ENCODE data around the gene OR6A2. TPM values are rescaled to one million over a fixed set of nuclear protein-coding genes. Genes with fewer than 3 reads are reported as not detected.

The OR6A2 gene
- total RNA-seq, result under 1 TPM in 1 of 4 donors, not detected in 3; 0.60 TPM

DNA sequence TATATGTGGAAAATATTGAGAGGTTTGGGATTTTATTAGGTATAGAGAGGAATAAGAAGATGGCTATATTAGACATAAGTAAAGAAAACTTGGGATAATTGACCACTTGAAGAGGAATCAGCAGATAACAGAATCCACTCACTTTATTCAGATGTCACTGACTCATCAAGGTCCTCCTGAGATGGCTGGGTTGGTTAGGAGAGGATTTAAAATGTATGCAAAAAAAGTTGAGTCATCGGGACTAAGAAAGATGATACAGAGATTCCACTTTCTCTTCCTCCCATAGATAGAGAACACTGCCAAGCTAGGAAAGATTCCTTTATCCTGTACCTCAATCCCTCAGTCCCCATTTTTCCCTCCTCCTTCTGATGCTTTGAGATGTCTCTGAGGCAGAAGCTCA, at the start of gene OR6A2:
OR6A2 (minus strand) TSS at position 288 of the 400 bp plus-strand sequence. CDS start 3,981 bp downstream, outside the sequence.
- TF ChIP-seq EP300 (IDR thresholded peaks at IDR 0.05), result no peak
- no peak for TF ChIP-seq POLR2A (IDR thresholded peaks at IDR 0.05)
- TF ChIP-seq CTCF (IDR thresholded peaks at IDR 0.05), result no peak
- WGBS, 2 donors, result 81 to 86% methylated on average over 1 of the region's 1 CpG
- no peaks in the 10 kb centered on the region for H3K27me3 ChIP-seq
- no peak within 1 kb of the TSS for H3K27ac ChIP-seq
- peaks cover 0 to 10% (median 0%) of the 10 kb centered on the region in 4 donors for H3K9me3 ChIP-seq
- H3K36me3 ChIP-seq, result no peaks in the 10 kb centered on the region
- H3K4me1 ChIP-seq, result no peaks in the 10 kb centered on the region
- H3K4me3 ChIP-seq, result no peak within 1 kb of the TSS
- DNase-seq (ENCODE audit: low spot score in 2 of 2), result no peak

DNA sequence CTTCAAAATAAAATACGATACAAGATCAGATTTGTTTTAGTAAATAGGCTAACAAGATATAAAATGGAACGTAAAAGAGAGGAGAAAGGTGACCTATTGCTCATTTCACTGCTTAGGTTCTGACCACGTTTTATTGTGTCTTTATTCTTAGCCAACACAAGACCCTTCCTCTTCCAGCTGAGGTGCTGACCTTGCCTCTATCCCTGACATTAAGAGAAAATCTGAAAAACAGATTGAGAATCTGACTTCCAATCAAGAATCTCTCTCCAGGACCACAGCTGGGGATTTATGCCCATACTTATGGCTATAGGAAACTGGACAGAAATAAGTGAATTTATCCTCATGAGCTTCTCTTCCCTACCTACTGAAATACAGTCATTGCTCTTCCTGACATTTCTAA, 45.9 kb upstream of the OR6A2 start, which contains the start of gene OR10A5:
OR10A5 (plus strand) TSS at position 301 of the 400 bp plus-strand sequence; CDS start at position 301, 0 bp downstream.
- DNase-seq (ENCODE audit: low spot score in 2 of 2), result no peak
- no peak for TF ChIP-seq POLR2A (IDR thresholded peaks at IDR 0.05)
- TF ChIP-seq EP300 (IDR thresholded peaks at IDR 0.05), result no peak
- no peak for TF ChIP-seq CTCF (IDR thresholded peaks at IDR 0.05)
- H3K4me1 ChIP-seq, result no peaks in the 10 kb centered on the region
- H3K27ac ChIP-seq, result no peak within 1 kb of the TSS
- H3K9me3 ChIP-seq, result peaks cover 0 to 5% (median 0%) of the 10 kb centered on the region in 4 donors
- H3K36me3 ChIP-seq, result no peaks in the 10 kb centered on the region
- no peak within 1 kb of the TSS for H3K4me3 ChIP-seq
- 73 to 78% methylated on average over 3 of the region's 3 CpGs for WGBS, 2 donors
- H3K27me3 ChIP-seq, result no peaks in the 10 kb centered on the region

- no peaks in the 10 kb centered on the region for H3K27me3 ChIP-seq
- no peak for TF ChIP-seq POLR2A (IDR thresholded peaks at IDR 0.05)
- no peak for TF ChIP-seq EP300 (IDR thresholded peaks at IDR 0.05)
- TF ChIP-seq CTCF (IDR thresholded peaks at IDR 0.05), result no peak
- no peak overlapping the region for H3K4me3 ChIP-seq
- no peak overlapping the region for H3K27ac ChIP-seq
- no peaks in the 10 kb centered on the region for H3K4me1 ChIP-seq
- H3K9me3 ChIP-seq, result peaks cover 0 to 5% (median 0%) of the 10 kb centered on the region in 4 donors
- no peak for DNase-seq (ENCODE audit: low spot score in 2 of 2)
- H3K36me3 ChIP-seq, result no peaks in the 10 kb centered on the region
- 90 to 96% methylated on average over 5 of the region's 5 CpGs for WGBS, 2 donors
Measured at GRCh38 chr11:6844356-6844755, 44.9 kb upstream of the OR6A2 start.

GRCh38 chr11:6843670-6844069, 44.2 kb upstream of the OR6A2 start:
- WGBS, 2 donors, result 33 to 43% methylated on average over 2 of the region's 2 CpGs
- DNase-seq (ENCODE audit: low spot score in 2 of 2), result no peak
- H3K4me3 ChIP-seq, result no peak overlapping the region
- TF ChIP-seq EP300 (IDR thresholded peaks at IDR 0.05), result no peak
- no peak for TF ChIP-seq POLR2A (IDR thresholded peaks at IDR 0.05)
- no peak for TF ChIP-seq CTCF (IDR thresholded peaks at IDR 0.05)
- H3K27ac ChIP-seq, result no peak overlapping the region
- H3K4me1 ChIP-seq, result no peaks in the 10 kb centered on the region
- no peaks in the 10 kb centered on the region for H3K36me3 ChIP-seq
- H3K27me3 ChIP-seq, result no peaks in the 10 kb centered on the region
- H3K9me3 ChIP-seq, result peaks cover 0 to 5% (median 0%) of the 10 kb centered on the region in 4 donors

DNA sequence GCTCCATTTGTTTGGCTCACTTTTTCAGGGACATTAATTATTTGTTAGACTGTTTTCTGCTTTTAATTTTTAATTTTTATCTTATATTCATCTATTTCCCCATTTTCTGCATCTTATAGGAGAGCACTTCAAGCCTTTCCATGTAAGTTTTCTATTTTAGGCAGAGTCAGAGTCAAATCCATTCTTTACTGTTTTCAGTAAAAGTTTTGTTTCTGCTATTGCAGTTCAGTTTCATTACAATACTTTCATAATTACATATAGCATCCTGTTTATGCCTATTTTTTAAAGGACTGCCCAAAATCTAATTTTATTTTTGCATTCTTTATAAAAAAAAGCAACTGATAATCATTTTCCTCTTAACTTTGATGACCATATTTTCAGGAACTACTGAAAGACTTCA, 42.2 kb upstream of the OR6A2 start:
- no peaks in the 10 kb centered on the region for H3K36me3 ChIP-seq
- H3K27ac ChIP-seq, result no peak overlapping the region
- H3K4me3 ChIP-seq, result no peak overlapping the region
- no peak for DNase-seq (ENCODE audit: low spot score in 2 of 2)
- no peaks in the 10 kb centered on the region for H3K27me3 ChIP-seq
- H3K9me3 ChIP-seq, result peaks cover 0 to 5% (median 0%) of the 10 kb centered on the region in 4 donors
- TF ChIP-seq EP300 (IDR thresholded peaks at IDR 0.05) (no peak), CTCF (IDR thresholded peaks at IDR 0.05) (no peak), POLR2A (IDR thresholded peaks at IDR 0.05) (no peak)
- H3K4me1 ChIP-seq, result no peaks in the 10 kb centered on the region
